GM12872 (cell line): ENCODE data around the gene MYADML2.

Experiments used
- TF ChIP-seq, protein P1 (sequence below): IDR thresholded peaks from 3 replicates; pipeline ENCODE4 v1.5.1; 2011; ENCODE audit warnings: low read depth, mild to moderate bottlenecking, low read length, moderate library complexity; ENCODE audit not compliant: insufficient read depth

Gene MYADML2

DNA sequence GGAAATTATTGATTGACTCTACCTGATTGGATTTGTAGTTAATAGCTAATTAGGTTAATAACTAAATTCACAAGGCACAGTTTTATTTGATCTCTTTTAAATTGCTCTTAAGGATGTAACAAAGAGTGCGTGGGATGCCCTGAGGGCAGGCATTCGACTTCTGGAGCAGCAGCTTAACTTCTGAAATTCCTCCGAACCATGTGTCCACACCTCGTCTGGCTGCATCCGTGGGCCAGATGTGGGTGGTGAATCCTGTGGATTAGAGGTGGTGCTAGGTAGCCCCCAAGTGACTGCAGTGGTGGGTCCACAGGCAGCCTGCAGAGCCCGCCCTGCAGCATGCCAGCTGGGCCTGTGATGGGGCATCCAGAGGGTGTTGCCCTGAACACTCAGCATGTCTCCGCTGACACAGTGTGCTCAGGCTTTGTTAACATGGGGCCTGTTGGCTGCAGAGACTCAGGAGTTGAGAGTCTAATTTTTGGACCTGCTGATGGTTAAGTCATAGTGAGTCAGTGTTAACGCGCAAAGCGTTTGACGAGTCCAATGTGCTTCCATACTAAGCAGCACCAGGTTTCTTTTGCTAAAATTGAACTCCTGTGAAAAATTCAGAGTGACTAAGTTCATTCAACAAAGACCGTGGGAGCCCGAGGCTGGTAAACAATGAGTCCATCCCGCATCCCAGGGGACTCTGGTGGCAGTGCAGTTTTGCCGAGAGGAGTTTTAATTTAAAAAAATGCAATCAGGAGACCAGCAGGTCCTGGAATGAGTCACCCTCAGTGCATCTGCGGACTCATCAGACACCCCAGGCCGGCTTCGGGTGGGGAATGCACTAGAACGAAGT is 48.8 kb downstream of the MYADML2 start:
- TF ChIP-seq, protein P1, sequence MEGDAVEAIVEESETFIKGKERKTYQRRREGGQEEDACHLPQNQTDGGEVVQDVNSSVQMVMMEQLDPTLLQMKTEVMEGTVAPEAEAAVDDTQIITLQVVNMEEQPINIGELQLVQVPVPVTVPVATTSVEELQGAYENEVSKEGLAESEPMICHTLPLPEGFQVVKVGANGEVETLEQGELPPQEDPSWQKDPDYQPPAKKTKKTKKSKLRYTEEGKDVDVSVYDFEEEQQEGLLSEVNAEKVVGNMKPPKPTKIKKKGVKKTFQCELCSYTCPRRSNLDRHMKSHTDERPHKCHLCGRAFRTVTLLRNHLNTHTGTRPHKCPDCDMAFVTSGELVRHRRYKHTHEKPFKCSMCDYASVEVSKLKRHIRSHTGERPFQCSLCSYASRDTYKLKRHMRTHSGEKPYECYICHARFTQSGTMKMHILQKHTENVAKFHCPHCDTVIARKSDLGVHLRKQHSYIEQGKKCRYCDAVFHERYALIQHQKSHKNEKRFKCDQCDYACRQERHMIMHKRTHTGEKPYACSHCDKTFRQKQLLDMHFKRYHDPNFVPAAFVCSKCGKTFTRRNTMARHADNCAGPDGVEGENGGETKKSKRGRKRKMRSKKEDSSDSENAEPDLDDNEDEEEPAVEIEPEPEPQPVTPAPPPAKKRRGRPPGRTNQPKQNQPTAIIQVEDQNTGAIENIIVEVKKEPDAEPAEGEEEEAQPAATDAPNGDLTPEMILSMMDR = no peak

DNA sequence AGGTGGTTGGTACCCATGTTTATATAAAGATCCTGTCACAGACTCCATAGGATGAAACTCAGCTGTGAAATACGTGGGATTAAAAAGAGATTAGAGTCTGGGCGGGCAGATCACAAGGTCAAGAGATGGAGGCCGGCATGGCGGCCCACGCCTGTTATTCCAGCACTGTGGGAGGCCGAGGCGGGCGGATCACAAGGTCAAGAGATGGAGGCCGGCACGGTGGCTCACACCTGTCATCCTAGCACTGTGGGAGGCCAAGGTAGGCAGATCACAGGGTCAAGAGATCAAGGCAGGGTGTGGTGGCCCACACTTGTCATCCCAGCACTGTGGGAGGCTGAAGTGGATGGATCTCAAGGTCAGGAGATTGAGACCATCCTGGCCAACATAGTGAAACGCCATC is 51.6 kb downstream of the MYADML2 start:
- TF ChIP-seq, protein P1 = no peak

DNA sequence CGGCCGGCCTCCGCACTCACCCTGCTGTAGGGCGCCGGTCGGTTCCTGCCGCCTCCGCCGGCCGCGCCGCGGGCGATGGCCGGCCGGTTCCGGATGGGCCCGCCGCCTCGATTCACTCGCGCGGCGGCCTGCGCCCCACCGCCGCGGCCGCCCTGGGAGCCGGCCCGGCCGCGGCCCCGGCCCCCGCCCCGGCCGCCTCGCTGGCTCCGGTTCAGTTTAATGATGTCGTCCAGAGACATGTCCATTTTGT is 55.8 kb downstream of the MYADML2 start:
- TF ChIP-seq, protein P1 = no peak

DNA sequence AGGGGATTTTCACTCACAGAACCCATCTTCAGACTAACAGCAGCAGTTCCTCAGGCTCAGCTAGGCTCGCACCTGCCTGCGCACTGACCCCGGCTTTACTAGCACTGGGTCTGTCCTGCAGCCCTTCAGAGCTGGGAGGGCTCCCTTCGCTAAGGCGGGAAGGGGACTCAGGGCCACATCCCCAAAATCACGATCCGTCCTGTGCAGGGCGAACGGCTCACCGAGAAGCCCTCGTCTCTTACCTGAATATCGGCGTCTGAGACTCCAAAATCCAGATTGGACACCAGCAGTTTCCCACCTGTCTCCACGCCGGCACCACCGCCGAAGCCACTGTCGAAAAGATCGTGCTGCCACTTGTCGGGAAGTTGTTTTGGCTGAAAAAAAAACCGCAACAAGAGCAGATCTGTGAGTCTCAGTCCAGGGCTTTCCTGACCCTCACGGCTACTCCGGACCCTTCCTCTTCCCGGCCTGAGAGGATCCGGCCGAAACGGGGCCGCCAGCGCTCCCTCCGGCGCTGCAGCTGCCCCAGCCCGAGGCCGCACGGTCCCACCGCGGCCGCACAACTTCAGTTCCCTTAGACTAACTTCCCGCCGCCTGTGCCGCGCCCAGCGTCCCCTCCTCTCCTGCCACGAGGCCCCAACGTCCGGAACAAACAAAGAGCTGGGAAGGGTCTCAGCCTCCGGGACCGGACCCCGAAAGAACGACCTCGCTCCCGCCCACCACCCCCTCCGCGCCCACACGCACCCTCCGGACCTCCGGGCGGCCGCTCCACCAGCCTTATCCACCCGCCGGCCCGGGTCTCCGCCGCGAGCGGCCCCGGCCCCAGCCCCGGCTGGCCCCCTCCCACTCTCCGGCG is 56.4 kb downstream of the MYADML2 start:
- TF ChIP-seq, protein P1 = no peak
